Karpas-422 (cell line): ENCODE data around the gene DMBX1. TPM values are rescaled to one million over a fixed set of nuclear protein-coding genes. Genes with fewer than 3 reads are reported as not detected.

Source experiments
- DNase-seq: peaks from one replicate; pipeline ENCODE4 v3.0.0-alpha.2; 2015
- H2AFZ ChIP-seq: fragments of 200-600 bp; sonication (generic); 2 replicates; pipeline ENCODE4 v1.6.1; 2014; ENCODE audit warnings: antibody characterized with exemption, low read length, mixed read lengths
- H3K27ac ChIP-seq: fragments of 200-600 bp; sonication (generic); 2 replicates; pipeline ENCODE4 v1.5.1; 2014; ENCODE audit warnings: mild to moderate bottlenecking, low read length, moderate library complexity
- H3K27me3 ChIP-seq: fragments of 200-600 bp; sonication (generic); 2 replicates; pipeline ENCODE4 v1.6.1; 2014; ENCODE audit warnings: low read length, mixed read lengths
- H3K36me3 ChIP-seq: fragments of 200-600 bp; sonication (generic); 2 replicates; pipeline ENCODE4 v1.6.1; 2014; ENCODE audit warnings: low read length, mixed read lengths; ENCODE audit not compliant: insufficient read depth
- H3K4me1 ChIP-seq: fragments of 200-600 bp; sonication (generic); 2 replicates; pipeline ENCODE4 v1.6.1; 2014; ENCODE audit warnings: mild to moderate bottlenecking, low read length, mixed read lengths
- H3K4me2 ChIP-seq: fragments of 200-600 bp; sonication (generic); 2 replicates; pipeline ENCODE4 v1.6.1; 2014; ENCODE audit warnings: low read length, low read depth, mild to moderate bottlenecking; ENCODE audit not compliant: poor library complexity, severe bottlenecking
- H3K4me3 ChIP-seq: fragments of 200-600 bp; sonication (generic); 2 replicates; pipeline ENCODE4 v1.5.1; 2014; ENCODE audit warnings: mild to moderate bottlenecking, antibody characterized with exemption, low read length, mixed read lengths
- H3K79me2 ChIP-seq: fragments of 200-600 bp; sonication (generic); 2 replicates; pipeline ENCODE4 v1.6.1; 2014; ENCODE audit warnings: mild to moderate bottlenecking, low read length, mixed read lengths
- H3K9ac ChIP-seq: fragments of 200-600 bp; sonication (generic); 2 replicates; pipeline ENCODE4 v1.6.0; 2014; ENCODE audit warnings: low read length
- H3K9me2 ChIP-seq: fragments of 200-600 bp; sonication (generic), shearing (Covaris generic); replicated peaks from 2 replicates; pipeline ENCODE4 v1.6.0; 2014; ENCODE audit warnings: mild to moderate bottlenecking, low read length, moderate library complexity; ENCODE audit not compliant: insufficient read depth
- H3K9me3 ChIP-seq: fragments of 300-700, 200-600 bp; sonication (generic); 2 replicates; pipeline ENCODE4 v1.6.1; 2014; ENCODE audit warnings: low read length, mixed read lengths
- H4K20me1 ChIP-seq: fragments of 200-600 bp; sonication (generic); 2 replicates; pipeline ENCODE4 v1.6.1; 2014; ENCODE audit warnings: mild to moderate bottlenecking, antibody characterized with exemption, low read length, low read depth; ENCODE audit not compliant: insufficient read depth
- total RNA-seq: library from RNA; depleted of rRNA; stranded (reverse); fragments of >200 nt; shearing (Covaris generic); gene quantifications from 2 replicates; pipeline ENCODE4 v1.2.3, GENCODE V29; 2014; ENCODE audit warnings: low replicate concordance

The DMBX1 gene
- total RNA-seq, 1 experiment from 2014 or later = not detected

GRCh38 chr1:46530791-46531409 is 41.3 kb downstream of the DMBX1 start:
- Histone ChIP-seq H2AFZ (no peak overlapping the region), H4K20me1 (no peaks in the 10 kb centered on the region; the same call in 1 of the 2 replicates), H3K4me2 (no peak overlapping the region), H3K36me3 (no peaks in the 10 kb centered on the region), H3K9ac (no peak overlapping the region), H3K27me3 (no peaks in the 10 kb centered on the region), H3K4me3 (no peak overlapping the region), H3K27ac (no peak overlapping the region), H3K79me2 (no peaks in the 10 kb centered on the region), H3K4me1 (no peaks in the 10 kb centered on the region), H3K9me3 (no peaks in the 10 kb centered on the region), H3K9me2 (no peaks in the 10 kb centered on the region)
- DNase-seq = no peak

- peaks cover 3% of the 10 kb centered on the region; the same call in 1 of the 2 replicates for H4K20me1 ChIP-seq
Measured at GRCh38 chr1:46532095-46532494, 42.5 kb downstream of the DMBX1 start.

GRCh38 chr1:46532498-46533178 is 43.0 kb downstream of the DMBX1 start:
- H3K4me2 ChIP-seq = no peak overlapping the region

More at GRCh38 chr1:46532095-46532494, 42.5 kb downstream of the DMBX1 start:
- no peaks in the 10 kb centered on the region for H3K36me3 ChIP-seq
- no peak overlapping the region for H3K4me3 ChIP-seq
- H3K9me3 ChIP-seq = no peaks in the 10 kb centered on the region
- H3K4me1 ChIP-seq = no peaks in the 10 kb centered on the region
- DNase-seq = no peak
- H3K27me3 ChIP-seq = no peaks in the 10 kb centered on the region
- no peak overlapping the region for H3K9ac ChIP-seq
- H3K79me2 ChIP-seq = no peaks in the 10 kb centered on the region
- no peak overlapping the region for H3K4me2 ChIP-seq
- no peaks in the 10 kb centered on the region for H3K9me2 ChIP-seq
- H3K27ac ChIP-seq = no peak overlapping the region
- no peak overlapping the region for H2AFZ ChIP-seq

GRCh38 chr1:46533179-46533864 is 43.7 kb downstream of the DMBX1 start:
- Histone ChIP-seq H3K27me3 (no peaks in the 10 kb centered on the region), H4K20me1 (0 out of 2 replicates have a peak, but pooled peaks cover 3% of the 10 kb centered on the region), H3K27ac (no peak overlapping the region), H3K4me3 (no peak overlapping the region), H3K9ac (no peak overlapping the region), H3K36me3 (no peaks in the 10 kb centered on the region), H3K4me2 (no peak overlapping the region), H3K9me2 (no peaks in the 10 kb centered on the region), H3K9me3 (no peaks in the 10 kb centered on the region), H3K4me1 (no peaks in the 10 kb centered on the region), H2AFZ (no peak overlapping the region), H3K79me2 (no peaks in the 10 kb centered on the region)
- no peak for DNase-seq

More at GRCh38 chr1:46532498-46533178, 43.0 kb downstream of the DMBX1 start:
- no peak overlapping the region for H3K4me3 ChIP-seq
- peaks cover 3% of the 10 kb centered on the region; the same call in 1 of the 2 replicates for H4K20me1 ChIP-seq
- H3K9ac ChIP-seq = no peak overlapping the region
- H3K4me1 ChIP-seq = no peaks in the 10 kb centered on the region
- peak; percentile 48 for DNase-seq
- H3K79me2 ChIP-seq = no peaks in the 10 kb centered on the region
- no peak overlapping the region for H2AFZ ChIP-seq
- H3K9me2 ChIP-seq = no peaks in the 10 kb centered on the region
- H3K9me3 ChIP-seq = no peaks in the 10 kb centered on the region
- H3K27ac ChIP-seq = no peak overlapping the region
- H3K27me3 ChIP-seq = no peaks in the 10 kb centered on the region
- H3K36me3 ChIP-seq = no peaks in the 10 kb centered on the region

GRCh38 chr1:46535063-46535462 is 45.4 kb downstream of the DMBX1 start:
- H2AFZ ChIP-seq = no peak overlapping the region
- no peak overlapping the region for H3K9ac ChIP-seq
- no peak overlapping the region for H3K4me3 ChIP-seq
- peak; percentile 70 for DNase-seq
- no peaks in the 10 kb centered on the region for H3K9me3 ChIP-seq
- no peaks in the 10 kb centered on the region for H3K79me2 ChIP-seq
- no peaks in the 10 kb centered on the region for H3K27me3 ChIP-seq
- H3K4me1 ChIP-seq = no peaks in the 10 kb centered on the region
- no peak overlapping the region for H3K27ac ChIP-seq
- 0 out of 2 replicates have a peak, but pooled peaks cover 3% of the 10 kb centered on the region for H4K20me1 ChIP-seq
- no peak overlapping the region for H3K4me2 ChIP-seq
- no peaks in the 10 kb centered on the region for H3K9me2 ChIP-seq
- no peaks in the 10 kb centered on the region for H3K36me3 ChIP-seq

- H4K20me1 ChIP-seq = 0 out of 2 replicates have a peak, but pooled peaks cover 3% of the 10 kb centered on the region
- H3K9me2 ChIP-seq = no peaks in the 10 kb centered on the region
- H3K27ac ChIP-seq = no peak overlapping the region
- H3K79me2 ChIP-seq = no peaks in the 10 kb centered on the region
- H3K36me3 ChIP-seq = no peaks in the 10 kb centered on the region
- H3K9me3 ChIP-seq = no peaks in the 10 kb centered on the region
- H3K4me2 ChIP-seq = no peak overlapping the region
- no peaks in the 10 kb centered on the region for H3K4me1 ChIP-seq
- H3K9ac ChIP-seq = no peak overlapping the region
- H2AFZ ChIP-seq = no peak overlapping the region
- DNase-seq = no peak
- H3K4me3 ChIP-seq = no peak overlapping the region
- H3K27me3 ChIP-seq = no peaks in the 10 kb centered on the region
Measured at GRCh38 chr1:46536527-46536926, 46.9 kb downstream of the DMBX1 start.

GRCh38 chr1:46537651-46538050 is 48.0 kb downstream of the DMBX1 start:
- no peaks in the 10 kb centered on the region for H3K27me3 ChIP-seq
- no peak overlapping the region for H3K27ac ChIP-seq
- H3K4me2 ChIP-seq = no peak overlapping the region
- 0 out of 2 replicates have a peak, but pooled peaks cover 3% of the 10 kb centered on the region for H4K20me1 ChIP-seq
- H3K4me3 ChIP-seq = no peak overlapping the region
- H3K36me3 ChIP-seq = no peaks in the 10 kb centered on the region
- H3K9me2 ChIP-seq = no peaks in the 10 kb centered on the region
- H3K9ac ChIP-seq = no peak overlapping the region
- no peaks in the 10 kb centered on the region for H3K4me1 ChIP-seq
- H3K9me3 ChIP-seq = no peaks in the 10 kb centered on the region
- DNase-seq = no peak
- H3K79me2 ChIP-seq = no peaks in the 10 kb centered on the region
- H2AFZ ChIP-seq = no peak overlapping the region

- no peaks in the 10 kb centered on the region for H3K36me3 ChIP-seq
- H2AFZ ChIP-seq = no peak overlapping the region
- no peak overlapping the region for H3K4me2 ChIP-seq
- 0 out of 2 replicates have a peak, but pooled peaks cover 3% of the 10 kb centered on the region for H4K20me1 ChIP-seq
- H3K79me2 ChIP-seq = no peaks in the 10 kb centered on the region
- no peaks in the 10 kb centered on the region for H3K27me3 ChIP-seq
- no peaks in the 10 kb centered on the region for H3K4me1 ChIP-seq
- H3K27ac ChIP-seq = no peak overlapping the region
- no peak for DNase-seq
- no peak overlapping the region for H3K9ac ChIP-seq
- H3K4me3 ChIP-seq = no peak overlapping the region
- H3K9me2 ChIP-seq = no peaks in the 10 kb centered on the region
- no peaks in the 10 kb centered on the region for H3K9me3 ChIP-seq
Measured at GRCh38 chr1:46538147-46538546, 48.5 kb downstream of the DMBX1 start.
